CD4-positive, alpha-beta T cell treated with Interleukin-4 for 1 hour (primary cell): ENCODE results near the gene CUL2.
"Not testable (repeated sequence)": the region's sequence is repeated elsewhere in the genome, so short reads cannot be mapped to it uniquely, and the experiment has no call there.

ENCODE experiments used
- DNase-seq, 2 donors: peaks; one replicate each; pipeline ENCODE4 v3.0.0-alpha.2; 2020 to 2022

CUL2 gene

DNA sequence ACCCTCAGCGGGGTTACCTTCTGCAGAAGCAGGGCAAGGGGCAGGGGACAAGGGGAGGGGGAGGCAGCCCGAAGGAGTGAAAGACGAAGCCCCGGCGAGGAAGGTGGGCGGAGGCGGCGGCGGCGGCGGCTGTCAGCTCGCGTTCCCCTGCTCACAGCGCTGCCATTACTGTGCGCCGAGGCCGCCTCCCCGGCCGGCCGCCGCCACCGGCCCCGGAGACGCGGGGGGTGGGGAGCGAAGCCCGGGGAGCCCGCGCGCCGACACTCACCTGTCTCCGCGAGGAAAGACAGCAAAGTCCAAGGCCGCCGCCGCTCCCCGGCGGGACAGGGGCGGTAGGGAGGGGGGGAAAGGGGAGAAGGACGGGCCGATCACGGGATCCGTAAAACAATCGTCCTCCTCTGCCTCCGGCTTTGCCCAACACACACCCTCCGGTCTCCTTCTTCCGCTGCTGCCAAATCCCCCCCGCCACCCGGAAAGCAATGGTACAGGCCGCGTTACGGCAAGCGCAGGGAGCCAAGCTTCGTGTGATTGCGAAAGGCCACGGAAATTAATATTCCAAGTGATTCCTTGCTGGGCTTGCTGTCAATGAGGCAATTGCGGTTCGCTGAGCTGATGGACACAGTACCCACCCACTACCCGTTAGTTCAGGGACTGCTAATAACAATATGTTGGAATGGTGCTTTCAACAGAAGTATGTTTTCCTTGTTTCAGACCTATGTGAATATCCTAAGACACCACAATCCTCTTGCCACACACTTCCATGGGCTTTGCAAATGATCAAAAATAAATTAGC, at the start of gene CUL2:
CUL2 (minus strand) TSS at position 180 of the 793 bp plus-strand sequence. CDS start 19,024 bp downstream, outside the sequence.
- peak; percentile 91 to 95 for DNase-seq

DNA sequence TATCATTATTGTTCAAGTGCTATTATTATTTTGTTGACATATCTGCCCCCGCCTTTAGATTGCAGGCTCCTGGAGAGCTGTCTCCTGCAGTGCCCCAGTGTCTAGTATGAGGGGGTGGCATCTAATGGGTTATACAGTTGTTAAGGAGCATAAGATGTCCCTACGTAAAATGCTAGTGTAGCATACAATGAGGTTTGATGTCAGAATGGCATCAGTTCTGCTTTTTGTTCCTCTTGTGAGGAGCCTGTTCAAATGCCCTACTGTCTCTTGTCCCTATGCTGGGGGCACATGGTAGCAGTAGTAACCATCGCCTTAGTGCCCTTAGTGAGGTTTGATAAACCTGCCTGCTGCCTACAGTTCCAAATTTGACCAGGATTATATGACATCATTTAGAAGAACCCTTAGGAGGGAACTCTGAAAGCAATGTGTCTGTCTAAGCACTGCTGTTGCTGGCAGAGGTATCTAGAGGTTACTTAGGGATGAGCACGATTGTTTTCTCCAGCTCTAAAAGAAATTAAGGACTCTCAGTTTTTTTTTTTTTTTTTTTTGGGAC, 46.2 kb upstream of the CUL2 start:
- DNase-seq = peak in 1 of 2 donors; percentile 26

DNA sequence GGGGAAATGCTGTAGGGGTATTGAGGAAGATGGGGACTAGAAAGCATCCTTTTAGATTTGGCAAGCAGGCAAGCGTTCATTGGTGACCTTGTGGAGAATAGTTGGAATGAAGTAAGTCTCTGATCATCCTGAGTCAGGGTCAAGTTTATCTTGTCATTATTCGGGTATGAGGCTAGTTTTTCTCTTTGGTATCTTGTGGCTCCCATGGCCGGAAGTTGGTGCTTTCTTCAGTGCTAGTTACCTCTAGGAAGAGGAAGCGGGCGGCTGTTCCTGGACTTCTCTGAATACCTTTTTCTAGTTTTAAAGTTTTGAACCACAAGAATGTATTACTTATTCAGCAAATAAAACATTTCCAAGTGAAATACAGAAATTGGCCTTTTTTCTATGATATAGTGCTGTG, 45.7 kb upstream of the CUL2 start:
- DNase-seq = peak in 1 of 2 donors; percentile 51

DNA sequence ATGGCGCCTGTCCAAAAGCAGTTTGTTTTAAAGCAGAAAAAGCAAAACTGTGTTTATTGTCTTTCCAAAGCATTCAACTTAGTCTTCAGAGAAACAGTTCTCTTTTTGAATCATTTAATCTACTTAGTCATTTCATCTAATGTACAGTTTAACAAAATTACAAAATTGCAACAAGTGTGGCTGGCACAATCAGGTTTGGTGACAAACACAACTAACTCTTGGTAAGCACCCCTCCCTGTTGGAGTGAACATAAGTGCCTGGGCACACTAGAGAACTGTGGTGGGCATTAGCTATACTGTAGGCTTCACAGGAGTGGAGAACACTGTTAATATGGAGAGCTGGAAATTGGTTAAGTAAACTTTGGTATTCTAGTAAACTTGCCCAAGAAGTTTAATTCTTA, 43.4 kb upstream of the CUL2 start:
- DNase-seq = no peak

DNA sequence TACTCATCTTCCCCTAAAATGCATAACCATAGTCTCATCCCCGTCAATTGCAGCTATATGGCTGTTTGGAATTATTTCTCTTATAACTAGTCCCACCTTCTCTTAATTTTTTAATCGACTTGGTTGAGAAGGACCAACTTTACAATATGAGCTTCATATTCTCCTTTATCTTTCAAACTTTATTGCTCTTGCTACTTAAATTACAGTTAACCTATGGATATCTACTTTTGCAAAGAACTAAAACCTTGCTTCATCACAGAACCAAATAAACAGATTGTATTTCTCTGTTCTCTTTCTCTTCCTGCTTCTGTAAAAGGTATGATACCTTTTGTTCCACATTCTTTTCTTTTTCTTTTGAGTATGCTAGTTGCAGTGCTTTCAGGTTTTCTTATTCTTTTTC, 42.6 kb upstream of the CUL2 start:
- no peak for DNase-seq

DNA sequence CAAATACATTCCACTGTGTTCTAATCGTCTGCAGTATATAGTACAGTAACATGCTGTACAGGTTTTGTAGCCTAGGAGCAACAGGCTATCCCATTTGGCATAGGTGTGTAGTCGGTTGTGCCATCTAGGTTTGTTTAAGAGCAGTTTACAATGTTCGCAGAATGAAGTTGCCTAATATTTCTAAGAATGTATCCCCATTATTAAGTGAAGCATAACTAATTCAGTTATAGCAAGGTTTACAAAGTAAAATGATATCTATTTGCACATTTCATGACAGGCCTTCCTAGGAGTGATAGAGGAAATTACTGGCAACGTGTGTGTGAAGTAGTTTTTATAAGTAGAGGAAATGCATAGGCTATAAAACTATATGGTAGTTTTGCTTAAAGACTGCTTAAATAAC, 40.5 kb upstream of the CUL2 start:
- DNase-seq = no peak

DNA sequence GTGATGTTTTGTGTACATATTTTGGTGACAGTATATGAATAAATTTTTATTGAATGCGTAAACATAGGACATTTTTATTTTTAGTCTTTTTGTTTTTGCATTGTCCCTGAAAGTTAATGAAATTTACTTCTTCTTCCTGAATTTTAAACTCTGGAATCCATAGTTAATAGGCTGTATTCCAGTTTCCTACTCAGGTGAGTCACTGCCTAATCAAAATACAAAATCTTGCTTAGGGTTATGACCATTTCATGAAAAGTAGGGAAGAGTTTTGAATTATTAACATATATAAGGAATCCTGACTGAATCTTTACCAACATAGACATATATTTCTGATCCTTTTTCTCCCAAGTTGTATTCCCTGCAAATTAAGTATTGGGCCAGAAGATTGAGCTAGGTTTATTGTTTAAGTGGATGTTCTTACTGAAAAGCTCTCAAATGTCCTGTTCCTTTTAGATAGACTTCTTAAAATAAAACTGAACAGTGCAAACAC, 39.1 kb upstream of the CUL2 start:
- no peak for DNase-seq

DNA sequence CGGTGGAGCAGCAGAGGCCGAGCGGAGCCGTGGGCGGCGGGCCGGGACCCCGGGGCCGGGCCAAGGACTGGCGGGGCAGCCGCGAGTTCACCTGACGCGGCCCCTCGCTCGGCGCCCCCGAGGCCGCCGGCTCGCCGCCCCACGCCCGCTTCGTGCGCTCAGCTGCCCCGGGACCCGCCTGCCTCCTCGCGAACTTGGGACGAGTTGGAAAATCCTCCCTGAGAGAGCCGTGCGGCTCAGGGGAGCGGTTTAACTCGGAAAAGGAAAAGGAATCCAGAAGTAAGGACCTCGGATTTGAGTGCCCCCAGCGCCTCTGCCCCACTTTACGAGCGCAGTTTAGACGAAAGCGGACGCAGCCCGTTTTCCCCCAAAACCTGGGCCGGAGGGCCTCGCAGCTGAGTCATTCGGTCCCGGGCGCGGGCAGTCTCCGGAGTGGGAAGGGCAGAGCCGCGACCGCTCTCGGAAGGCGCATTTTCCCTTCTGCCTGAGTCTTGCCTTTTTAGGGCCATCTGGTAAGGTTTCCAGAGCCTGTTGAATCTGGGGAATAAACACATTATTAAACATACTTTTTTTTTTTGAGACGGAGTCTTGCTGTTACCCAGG, 37.2 kb upstream of the CUL2 start:
- DNase-seq = no peak

DNA sequence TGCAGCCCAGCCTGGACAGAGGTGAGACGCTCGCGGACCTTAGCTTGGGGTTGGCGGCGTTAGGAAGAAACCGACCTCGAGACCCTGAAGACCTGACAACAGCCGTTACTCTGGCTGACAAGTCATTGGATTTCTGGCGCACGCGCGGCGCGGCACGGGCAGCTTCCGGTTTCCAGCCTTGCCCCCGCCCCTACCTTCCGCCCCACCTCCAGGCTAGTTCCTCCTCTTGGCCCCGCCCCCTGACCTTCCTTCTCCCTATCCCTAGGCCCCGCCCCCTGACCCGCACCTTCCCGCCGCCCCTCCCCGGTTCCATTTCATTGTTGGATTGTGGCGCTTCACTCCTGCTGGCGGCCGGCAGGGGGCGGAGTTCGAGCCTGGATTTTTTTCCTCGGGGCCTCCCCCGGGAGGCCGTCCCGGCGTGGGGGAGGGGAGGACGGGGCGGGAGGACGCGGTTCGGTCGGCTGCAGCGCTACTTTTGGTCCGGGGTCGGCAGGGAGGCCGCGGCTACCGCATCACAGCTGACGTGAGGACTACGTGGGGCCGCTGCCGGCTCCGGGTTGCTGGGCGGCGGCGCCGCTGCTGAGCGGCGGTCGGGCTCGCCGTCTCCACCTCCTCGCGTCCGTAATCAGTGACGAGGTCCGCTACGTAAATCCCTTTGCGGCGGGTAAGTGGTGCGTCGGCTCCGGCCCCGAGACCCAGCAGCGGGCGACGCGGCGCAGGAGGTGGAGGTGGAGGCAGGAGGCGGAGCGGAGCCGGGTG, 36.6 kb upstream of the CUL2 start, which contains the start of gene CREM:
CREM (plus strand) TSS at position 317 of the 759 bp plus-strand sequence. CDS start 10,990 bp downstream, outside the sequence.
- DNase-seq = peak; percentile 98 to 99

DNA sequence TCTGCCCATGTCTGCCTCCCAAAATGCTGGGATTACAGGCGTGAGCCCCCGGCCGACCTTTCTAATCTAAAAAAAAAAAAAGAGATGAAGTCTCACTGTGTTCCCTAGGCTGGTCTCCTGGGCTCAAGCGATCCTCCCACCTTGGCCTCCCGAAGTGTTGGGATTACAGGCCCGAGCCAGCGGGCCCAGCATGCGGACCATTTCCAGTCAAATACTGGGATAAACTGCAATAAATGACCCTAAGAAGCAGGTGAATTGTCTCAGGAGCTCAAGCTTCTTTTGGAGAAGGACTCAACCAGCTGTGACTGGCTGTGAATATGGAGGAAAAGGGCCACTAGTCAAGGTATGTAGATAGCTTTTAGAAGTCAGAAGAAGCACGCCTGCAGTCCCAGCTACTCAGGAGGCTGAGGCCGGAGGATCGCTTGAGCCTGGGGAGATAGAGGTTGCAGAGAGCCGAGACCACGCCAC, 36.0 kb upstream of the CUL2 start:
- DNase-seq = no peak

DNA sequence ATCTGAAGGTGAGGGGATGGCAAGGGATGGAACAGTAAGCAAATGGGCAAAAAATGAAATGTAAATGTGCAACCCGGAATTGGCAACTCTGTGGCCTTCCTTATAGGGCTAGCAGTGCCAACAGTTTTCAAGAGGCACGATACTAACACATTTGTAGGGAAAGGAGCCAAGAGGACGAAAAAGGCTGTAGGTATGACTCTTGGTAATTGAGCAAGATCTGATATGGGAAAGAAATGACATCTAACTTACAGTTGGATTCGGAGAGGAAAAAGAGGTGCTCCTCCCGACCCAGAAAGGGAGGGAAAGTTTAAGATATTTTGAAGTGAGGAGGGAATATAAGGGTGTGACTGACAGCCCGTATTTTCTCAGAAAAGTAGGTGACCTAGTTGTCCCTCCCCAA, 34.4 kb upstream of the CUL2 start:
- no peak for DNase-seq

DNA sequence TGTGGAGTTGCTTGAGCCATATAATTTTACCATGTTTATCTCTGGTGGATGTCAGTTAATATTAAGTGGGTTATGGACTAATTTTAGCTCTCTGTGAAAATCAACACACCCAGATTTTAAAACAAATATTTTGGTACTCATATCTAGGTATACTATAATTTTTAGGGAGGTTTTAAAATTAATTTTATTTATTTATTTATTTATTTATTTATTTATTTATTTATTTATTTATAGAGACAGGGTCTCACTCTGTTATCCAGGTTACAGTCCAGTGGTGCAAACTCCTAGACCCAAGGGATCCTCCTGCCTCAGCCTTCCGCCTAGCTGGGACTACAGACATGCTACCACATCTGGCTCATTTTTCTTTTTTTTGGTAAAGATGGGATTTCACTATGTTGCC, 29.2 kb upstream of the CUL2 start:
- DNase-seq = no peak

DNA sequence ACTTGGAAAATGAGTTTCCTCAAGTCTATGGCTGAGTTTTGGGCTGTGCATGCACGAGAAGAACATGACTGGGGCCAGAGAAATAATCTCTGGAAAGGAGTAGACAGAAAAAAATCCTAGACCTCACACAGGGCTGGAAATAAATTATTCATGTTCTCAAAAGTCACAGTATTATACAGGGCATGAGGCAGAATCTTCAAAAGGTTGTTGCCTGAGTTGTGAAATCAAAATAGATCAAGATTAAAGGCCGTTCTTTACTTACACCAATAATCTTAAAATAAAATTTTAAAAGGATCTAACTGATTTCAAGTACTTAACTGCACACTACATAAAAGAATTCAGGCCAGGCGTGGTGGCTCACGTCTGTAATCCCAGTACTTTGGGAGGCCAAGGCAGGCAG, 22.4 kb upstream of the CUL2 start:
- DNase-seq = no peak

DNA sequence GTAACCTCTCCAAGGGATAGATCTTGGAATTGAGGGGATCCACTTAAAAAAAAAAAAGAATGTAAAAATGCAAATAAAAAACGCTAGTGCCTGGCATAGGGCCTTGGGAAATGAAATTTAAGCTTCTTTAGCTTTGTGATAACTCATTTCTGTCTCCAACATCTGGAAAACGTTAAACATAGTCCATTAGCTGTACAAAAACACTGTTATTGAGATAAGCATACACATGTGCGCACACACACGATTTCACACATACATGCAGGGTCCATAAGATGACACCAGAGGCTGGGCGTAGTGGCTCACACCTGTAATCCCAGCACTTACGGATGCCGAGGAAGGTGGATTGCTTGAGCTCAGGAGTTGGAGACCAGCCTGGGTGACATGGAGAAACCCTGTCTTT, 13.7 kb upstream of the CUL2 start:
- DNase-seq = no peak

DNA sequence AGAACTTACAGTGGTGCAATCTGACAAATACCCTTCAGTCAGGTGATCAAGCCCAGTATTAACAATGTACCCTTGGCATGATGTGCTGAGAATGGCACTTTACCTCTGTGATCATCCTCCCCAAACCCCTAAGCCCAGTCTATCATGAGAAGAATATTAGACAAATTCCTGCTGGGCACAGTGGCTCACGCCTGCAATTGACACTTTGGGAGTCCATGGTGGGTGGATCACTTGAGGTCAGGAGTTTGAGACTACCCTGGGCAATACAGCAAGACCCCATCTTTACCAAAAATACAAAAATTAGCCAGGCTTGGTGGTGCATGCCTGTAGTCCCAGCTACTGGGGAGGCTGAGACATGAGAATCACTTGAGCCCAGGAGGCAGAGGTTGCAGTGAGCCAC, 7.4 kb upstream of the CUL2 start:
- DNase-seq = no peak

DNA sequence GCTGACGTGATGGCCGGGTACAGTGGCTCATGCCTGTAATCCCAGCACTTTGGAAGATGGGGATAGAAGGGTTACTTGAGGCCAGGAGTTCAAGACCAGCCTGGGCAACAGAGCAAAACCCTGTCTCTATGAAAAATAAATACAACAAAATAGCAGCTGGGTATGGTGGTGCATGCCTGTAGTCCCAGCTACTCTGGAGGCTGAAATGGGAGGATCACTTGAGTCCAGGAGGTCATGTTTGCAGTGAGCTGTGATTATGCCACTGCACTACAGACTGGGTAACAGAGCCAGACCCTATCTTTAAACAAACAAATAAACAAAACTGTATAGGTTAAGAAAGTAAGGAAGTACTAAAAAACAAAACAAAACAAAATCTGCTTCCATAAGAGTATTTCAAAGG, 6.2 kb upstream of the CUL2 start:
- no peak for DNase-seq

DNA sequence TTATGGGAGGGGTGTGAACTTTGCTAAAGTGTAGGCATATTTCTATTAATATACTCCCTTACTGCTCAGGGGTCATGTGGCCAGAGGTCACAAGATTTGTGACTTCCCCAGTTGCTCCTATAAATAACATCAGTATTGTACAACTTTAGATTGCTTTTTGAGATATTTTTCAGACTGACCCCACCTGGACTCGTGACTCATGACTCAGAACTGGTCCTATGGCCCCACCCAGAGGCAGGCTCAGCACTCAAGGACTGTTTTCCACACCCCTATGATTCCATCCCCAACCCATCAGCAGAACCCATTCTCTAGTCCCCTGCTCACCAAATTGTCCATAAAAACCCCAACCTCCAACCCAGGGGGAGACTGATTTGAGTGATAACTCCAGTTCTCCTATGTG, 2.7 kb upstream of the CUL2 start:
- DNase-seq = peak in 1 of 2 donors; percentile 12

DNA sequence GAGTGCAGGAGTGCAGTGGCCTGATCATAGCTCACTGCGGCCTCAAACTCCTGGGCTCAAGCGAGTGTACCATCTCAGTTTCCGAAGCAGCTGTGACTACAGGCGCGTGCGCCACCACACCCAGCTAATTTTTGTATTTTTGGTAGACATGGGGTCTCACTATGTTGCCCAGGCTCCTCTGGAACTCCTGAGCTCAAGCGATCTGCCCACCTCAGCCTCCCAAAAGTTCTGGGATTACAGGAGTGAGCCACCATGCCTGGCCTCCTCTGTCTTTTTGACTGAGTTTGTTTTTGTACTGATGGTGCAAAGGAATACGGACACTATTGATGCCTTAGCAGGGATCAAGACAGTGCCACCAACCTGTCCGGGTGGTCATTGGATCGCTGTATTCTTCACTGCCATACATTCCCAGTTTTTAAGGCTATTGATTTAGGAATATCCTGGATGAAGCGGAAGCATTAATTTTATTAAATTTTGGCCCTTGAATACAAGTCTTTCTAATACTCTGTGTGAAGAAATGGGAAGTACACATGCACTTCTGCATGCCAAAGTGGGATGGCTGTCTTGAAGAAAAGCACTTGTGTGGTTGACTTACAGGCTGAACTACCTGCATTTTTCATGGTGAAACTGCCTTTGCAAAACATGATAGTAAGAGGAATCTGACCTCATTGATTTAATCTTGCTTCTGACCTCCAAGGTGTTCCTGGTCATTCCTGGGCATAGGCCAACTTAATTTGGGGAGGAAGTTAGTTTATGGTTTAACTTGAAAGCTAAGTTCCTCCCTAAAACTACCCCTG, 2.1 kb upstream of the CUL2 start:
- DNase-seq = no peak

DNA sequence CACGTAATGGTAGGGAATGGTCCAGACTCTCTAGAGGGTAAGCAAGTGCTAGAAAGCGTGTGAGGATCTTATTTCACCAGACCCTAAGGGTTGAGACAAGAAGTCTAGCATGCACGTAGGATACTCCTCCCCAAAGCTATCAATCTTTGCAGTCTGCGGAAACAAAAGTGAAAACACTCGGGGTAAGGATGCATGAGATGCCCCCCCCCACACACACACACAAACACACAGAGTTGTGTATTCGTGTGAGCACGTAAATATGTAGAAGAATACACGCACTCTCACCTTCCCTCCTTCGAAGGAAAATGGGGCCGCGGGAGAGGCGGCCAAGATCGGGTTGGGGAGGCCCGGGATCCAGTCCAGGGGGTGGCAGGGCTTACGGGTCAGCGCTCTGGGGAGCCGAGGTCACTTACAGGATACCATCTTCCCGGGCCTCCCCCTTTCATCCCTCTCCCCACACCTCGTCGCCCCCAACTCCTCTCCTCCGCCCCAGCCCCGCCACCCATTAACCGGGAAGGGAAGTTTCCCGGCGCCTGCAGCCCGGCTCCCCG, 455 bp downstream of the CUL2 start:
- DNase-seq = peak in 1 of 2 donors; percentile 43

DNA sequence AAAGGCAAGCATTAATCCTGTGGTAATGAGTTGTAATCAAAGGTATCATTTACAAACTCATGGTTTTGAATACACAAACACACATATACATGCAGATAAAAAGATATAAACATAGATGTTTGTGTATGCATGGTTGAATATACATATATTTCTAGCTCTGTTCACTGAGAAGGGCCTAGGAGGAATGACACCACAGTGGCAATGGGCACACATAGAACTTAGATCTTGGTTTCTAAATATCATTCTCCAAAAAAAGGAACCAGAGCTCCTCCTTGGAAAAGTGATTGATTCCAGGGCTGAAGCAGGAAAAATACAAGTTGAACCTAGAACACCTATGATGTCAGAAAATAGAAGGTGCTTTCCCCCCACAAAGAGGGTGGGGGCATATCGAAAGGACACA, 6.9 kb downstream of the CUL2 start:
- no peak for DNase-seq

DNA sequence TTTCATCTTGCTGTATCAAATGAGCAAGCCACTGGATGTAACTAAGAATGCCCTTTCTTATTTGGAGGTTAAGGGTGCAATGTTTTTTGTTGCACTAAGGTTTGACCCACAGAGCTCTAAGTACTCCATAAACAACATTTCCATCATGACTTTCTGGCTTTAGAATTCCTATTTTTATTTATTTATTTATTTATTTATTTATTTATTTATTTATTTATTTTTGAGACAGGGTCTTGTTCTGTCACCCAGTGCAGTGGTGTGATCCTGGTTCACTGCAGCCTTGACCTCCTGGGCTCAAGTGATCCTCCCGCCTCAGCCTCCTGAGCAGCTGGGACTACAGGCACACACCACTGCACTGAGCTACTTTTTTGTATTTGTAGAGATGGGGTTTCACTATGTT, 9.9 kb downstream of the CUL2 start:
- not testable (repeated sequence) for DNase-seq

DNA sequence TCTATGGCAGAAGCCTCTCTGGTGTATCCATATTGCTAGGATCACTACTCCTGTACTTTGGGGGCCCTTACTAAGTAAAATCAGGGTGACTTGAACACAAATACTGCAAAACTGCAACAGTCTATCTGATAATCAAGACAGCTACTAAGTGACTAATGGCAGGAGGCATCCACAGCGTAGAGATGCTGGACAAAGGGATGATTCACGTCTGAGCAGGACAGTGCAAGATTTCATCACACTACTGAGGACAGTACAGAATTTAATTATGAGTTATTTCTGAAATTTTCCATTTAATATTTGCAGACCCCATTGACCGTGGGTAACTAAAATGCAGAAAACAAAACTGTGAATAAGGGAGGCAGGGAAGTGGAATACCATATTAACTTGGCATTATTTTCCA, 10.4 kb downstream of the CUL2 start:
- no peak for DNase-seq
